Smooth muscle cell (in vitro differentiated cells): ENCODE results near the gene MAST2. TPM values are rescaled to one million over a fixed set of nuclear protein-coding genes. Genes with fewer than 3 reads are reported as not detected.

Source experiments
- DNase-seq: peaks from one replicate; lab custom pipeline; 2025; ENCODE audit not compliant: unreplicated experiment; lab: John Stamatoyannopoulos, UW
- H2AFZ ChIP-seq: fragments of 200-600 bp; sonication (generic); 2 replicates; pipeline ENCODE4 v1.6.0; 2016; ENCODE audit warnings: antibody characterized with exemption, low read depth, mild to moderate bottlenecking
- H3F3A ChIP-seq: fragments of 200-600 bp; sonication (generic); 2 replicates; pipeline ENCODE4 v1.6.0; 2017; ENCODE audit warnings: antibody characterized with exemption, low read depth
- H3K27ac ChIP-seq: fragments of 200-600 bp; sonication (generic); 2 replicates; pipeline ENCODE4 v1.5.1; 2016; ENCODE audit warnings: low read depth, mild to moderate bottlenecking
- H3K27me3 ChIP-seq: fragments of 200-600 bp; sonication (generic); 2 replicates; pipeline ENCODE4 v1.6.1; 2016; ENCODE audit warnings: low read depth, mild to moderate bottlenecking
- H3K36me3 ChIP-seq: fragments of 200-600 bp; sonication (generic); 2 replicates; pipeline ENCODE4 v1.5.1; 2016; ENCODE audit warnings: low read depth
- H3K4me1 ChIP-seq: fragments of 200-600 bp; sonication (generic); 2 replicates; pipeline ENCODE4 v1.5.1; 2016; ENCODE audit warnings: low read depth
- H3K4me2 ChIP-seq: fragments of 200-600 bp; sonication (generic); 2 replicates; pipeline ENCODE4 v1.6.0; 2016; ENCODE audit warnings: mild to moderate bottlenecking
- H3K4me3 ChIP-seq: fragments of 200-600 bp; sonication (generic); 2 replicates; pipeline ENCODE4 v1.5.1; 2016; ENCODE audit warnings: mild to moderate bottlenecking
- H3K79me2 ChIP-seq: fragments of 200-600 bp; sonication (generic); 2 replicates; pipeline ENCODE4 v1.6.0; 2016; ENCODE audit warnings: low read depth, mild to moderate bottlenecking
- H3K9ac ChIP-seq: fragments of 200-600 bp; sonication (generic); 2 replicates; pipeline ENCODE4 v1.6.0; 2016; ENCODE audit warnings: low read depth
- H3K9me3 ChIP-seq: fragments of 200-600 bp; sonication (generic); replicated peaks from 2 replicates; pipeline ENCODE4 v1.5.1; 2016; ENCODE audit warnings: low read depth
- H4K20me1 ChIP-seq: fragments of 200-600 bp; sonication (generic); 2 replicates; pipeline ENCODE4 v1.6.0; 2016; ENCODE audit warnings: low read depth
- WGBS: methylation state at CpG from one replicate; pipeline ENCODE4 v1.1.7; 2016; ENCODE audit warnings: low lambda C conversion rate; 5-methylcytosine and 5-hydroxymethylcytosine counted together
- polyA plus RNA-seq: library from polyadenylated mRNA; unstranded; fragments of >200 nt; fragmentation: Nextera tagmentation; extraction: Ambion mirVana; gene quantifications from 2 replicates; pipeline ENCODE4 v1.2.1, GENCODE V29; 2016
- total RNA-seq: library from RNA; depleted of rRNA; stranded (reverse); fragments of >200 nt; gene quantifications from 2 replicates; pipeline ENCODE4 v1.2.3, GENCODE V29; 2014
- TF ChIP-seq, protein P1 (sequence below): fragments of 200-600 bp; sonication (generic); IDR thresholded peaks from 2 replicates; pipeline ENCODE4 v1.5.1; 2017; ENCODE audit warnings: borderline replicate concordance, mild to moderate bottlenecking, antibody characterized with exemption; ENCODE audit not compliant: insufficient read depth, poor library complexity, severe bottlenecking

The MAST2 gene
- total and polyA plus RNA-seq, 2 experiments from 2014 or later = 18.4 to 26.2 TPM

GRCh38 chr1:46072975-46073374, 269.6 kb downstream of the MAST2 start:
- WGBS = 100% methylated on average over 1 of the region's 1 CpG
- Histone ChIP-seq H3K27me3 (no peaks in the 10 kb centered on the region), H2AFZ (no peak overlapping the region), H3F3A (no peaks in the 10 kb centered on the region), H4K20me1 (no peaks in the 10 kb centered on the region), H3K79me2 (no peaks in the 10 kb centered on the region), H3K9ac (no peak overlapping the region), H3K4me2 (no peak overlapping the region), H3K27ac (peak overlapping the region; percentile 28), H3K9me3 (no peaks in the 10 kb centered on the region), H3K4me1 (no peaks in the 10 kb centered on the region), H3K4me3 (no peak overlapping the region), H3K36me3 (no peaks in the 10 kb centered on the region)
- no peak for DNase-seq
- TF ChIP-seq, protein P1, sequence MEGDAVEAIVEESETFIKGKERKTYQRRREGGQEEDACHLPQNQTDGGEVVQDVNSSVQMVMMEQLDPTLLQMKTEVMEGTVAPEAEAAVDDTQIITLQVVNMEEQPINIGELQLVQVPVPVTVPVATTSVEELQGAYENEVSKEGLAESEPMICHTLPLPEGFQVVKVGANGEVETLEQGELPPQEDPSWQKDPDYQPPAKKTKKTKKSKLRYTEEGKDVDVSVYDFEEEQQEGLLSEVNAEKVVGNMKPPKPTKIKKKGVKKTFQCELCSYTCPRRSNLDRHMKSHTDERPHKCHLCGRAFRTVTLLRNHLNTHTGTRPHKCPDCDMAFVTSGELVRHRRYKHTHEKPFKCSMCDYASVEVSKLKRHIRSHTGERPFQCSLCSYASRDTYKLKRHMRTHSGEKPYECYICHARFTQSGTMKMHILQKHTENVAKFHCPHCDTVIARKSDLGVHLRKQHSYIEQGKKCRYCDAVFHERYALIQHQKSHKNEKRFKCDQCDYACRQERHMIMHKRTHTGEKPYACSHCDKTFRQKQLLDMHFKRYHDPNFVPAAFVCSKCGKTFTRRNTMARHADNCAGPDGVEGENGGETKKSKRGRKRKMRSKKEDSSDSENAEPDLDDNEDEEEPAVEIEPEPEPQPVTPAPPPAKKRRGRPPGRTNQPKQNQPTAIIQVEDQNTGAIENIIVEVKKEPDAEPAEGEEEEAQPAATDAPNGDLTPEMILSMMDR = no peak

DNA sequence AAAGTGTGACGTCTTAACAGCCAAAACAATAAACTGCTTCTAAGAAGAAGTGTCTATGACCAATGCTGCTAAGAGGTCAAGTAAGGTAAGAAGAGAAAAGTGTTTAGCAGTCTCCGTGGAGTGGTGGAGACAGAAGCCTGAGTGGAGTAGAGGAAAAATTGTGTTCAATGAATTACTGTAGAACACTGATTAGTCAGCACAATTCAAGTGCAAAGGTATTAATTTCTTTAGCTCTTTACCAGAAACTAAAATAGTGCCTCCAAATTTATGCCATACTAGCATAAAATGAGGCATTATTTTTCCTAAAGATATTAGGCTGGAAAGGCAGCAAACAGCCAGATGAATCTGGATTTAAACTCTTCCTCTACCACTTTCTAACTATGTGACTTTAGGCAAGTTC, 272.9 kb downstream of the MAST2 start:
- no peak overlapping the region for H3K9ac ChIP-seq
- H3F3A ChIP-seq = no peaks in the 10 kb centered on the region
- H3K4me3 ChIP-seq = no peak overlapping the region
- H3K36me3 ChIP-seq = no peaks in the 10 kb centered on the region
- DNase-seq = no peak
- no peaks in the 10 kb centered on the region for H3K27me3 ChIP-seq
- H3K79me2 ChIP-seq = no peaks in the 10 kb centered on the region
- no peak overlapping the region for H3K27ac ChIP-seq
- TF ChIP-seq, protein P1 = no peak
- no peak overlapping the region for H2AFZ ChIP-seq
- H3K4me1 ChIP-seq = no peaks in the 10 kb centered on the region
- 99% methylated on average over 2 of the region's 2 CpGs for WGBS
- H3K9me3 ChIP-seq = no peaks in the 10 kb centered on the region
- no peaks in the 10 kb centered on the region for H4K20me1 ChIP-seq
- H3K4me2 ChIP-seq = no peak overlapping the region

GRCh38 chr1:46077644-46078043, 274.2 kb downstream of the MAST2 start:
- 82% methylated on average over 4 of the region's 4 CpGs for WGBS
- TF ChIP-seq, protein P1 = no peak
- no peak overlapping the region for H3K4me2 ChIP-seq
- no peaks in the 10 kb centered on the region for H3K36me3 ChIP-seq
- H3F3A ChIP-seq = no peaks in the 10 kb centered on the region
- H4K20me1 ChIP-seq = no peaks in the 10 kb centered on the region
- H3K27ac ChIP-seq = no peak overlapping the region
- H2AFZ ChIP-seq = no peak overlapping the region
- H3K4me3 ChIP-seq = no peak overlapping the region
- no peak for DNase-seq
- H3K4me1 ChIP-seq = no peaks in the 10 kb centered on the region
- H3K9ac ChIP-seq = no peak overlapping the region
- no peaks in the 10 kb centered on the region for H3K79me2 ChIP-seq
- H3K27me3 ChIP-seq = no peaks in the 10 kb centered on the region
- H3K9me3 ChIP-seq = no peaks in the 10 kb centered on the region

GRCh38 chr1:46080257-46080656, 276.8 kb downstream of the MAST2 start:
- Histone ChIP-seq H3K27me3 (no peaks in the 10 kb centered on the region), H3K27ac (no peak overlapping the region), H3F3A (no peaks in the 10 kb centered on the region), H3K79me2 (no peaks in the 10 kb centered on the region), H2AFZ (no peak overlapping the region), H3K4me3 (no peak overlapping the region), H3K9me3 (no peaks in the 10 kb centered on the region), H3K9ac (no peak overlapping the region), H3K4me1 (no peaks in the 10 kb centered on the region), H3K4me2 (no peak overlapping the region), H4K20me1 (no peaks in the 10 kb centered on the region), H3K36me3 (no peaks in the 10 kb centered on the region)
- TF ChIP-seq, protein P1 = no peak
- WGBS = 93% methylated on average over 3 of the region's 3 CpGs
- DNase-seq = no peak
